Activated gamma-delta T cell treated with anti-CD3 and anti-CD28 coated beads, Interleukin-2, amount 50 U/mL, for 16 hours (primary cell): ENCODE measurements around the gene ITGB4.

Experiments
- DNase-seq: peaks from one replicate; pipeline ENCODE4 v3.0.0-alpha.2; 2020; ENCODE audit warnings: low read depth

The ITGB4 gene

DNA sequence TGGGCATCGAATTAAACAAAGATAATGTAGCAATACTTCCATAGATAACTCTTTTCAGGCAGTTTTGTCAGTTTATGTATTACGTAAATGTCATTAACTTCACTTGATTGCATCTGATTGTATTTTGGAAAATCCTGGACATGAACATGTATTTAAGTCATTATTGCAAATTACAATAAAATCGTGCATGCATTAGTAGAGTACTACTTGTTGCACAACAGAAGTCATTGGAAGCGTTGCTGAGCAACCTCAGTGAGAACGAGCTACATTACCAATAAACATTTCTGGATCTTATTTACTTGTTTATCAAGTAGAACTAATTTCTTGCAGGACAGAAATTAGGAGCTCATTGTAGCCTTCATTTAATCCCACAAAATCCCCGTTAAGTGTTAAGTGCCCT is 70.0 kb downstream of the ITGB4 start:
- no peak for DNase-seq

DNA sequence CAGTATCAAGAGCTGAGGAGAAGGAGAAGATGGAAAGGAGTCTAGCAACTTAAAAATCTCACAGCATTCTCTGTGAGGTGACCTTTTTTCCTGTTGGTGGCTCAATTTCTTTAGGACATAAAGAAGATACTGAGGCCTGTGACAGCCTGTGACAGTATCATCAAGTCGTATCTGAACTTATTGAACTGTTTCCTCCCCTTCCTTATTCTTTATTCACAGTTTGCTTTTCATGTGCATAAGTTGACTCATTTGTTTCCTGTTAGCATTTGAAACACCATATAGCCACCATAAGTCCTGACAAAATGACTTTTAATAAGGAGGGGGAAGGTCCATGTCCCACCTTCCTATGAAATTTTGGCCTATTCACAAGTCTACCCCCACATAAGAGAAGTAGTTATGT is 72.2 kb downstream of the ITGB4 start:
- DNase-seq = no peak

DNA sequence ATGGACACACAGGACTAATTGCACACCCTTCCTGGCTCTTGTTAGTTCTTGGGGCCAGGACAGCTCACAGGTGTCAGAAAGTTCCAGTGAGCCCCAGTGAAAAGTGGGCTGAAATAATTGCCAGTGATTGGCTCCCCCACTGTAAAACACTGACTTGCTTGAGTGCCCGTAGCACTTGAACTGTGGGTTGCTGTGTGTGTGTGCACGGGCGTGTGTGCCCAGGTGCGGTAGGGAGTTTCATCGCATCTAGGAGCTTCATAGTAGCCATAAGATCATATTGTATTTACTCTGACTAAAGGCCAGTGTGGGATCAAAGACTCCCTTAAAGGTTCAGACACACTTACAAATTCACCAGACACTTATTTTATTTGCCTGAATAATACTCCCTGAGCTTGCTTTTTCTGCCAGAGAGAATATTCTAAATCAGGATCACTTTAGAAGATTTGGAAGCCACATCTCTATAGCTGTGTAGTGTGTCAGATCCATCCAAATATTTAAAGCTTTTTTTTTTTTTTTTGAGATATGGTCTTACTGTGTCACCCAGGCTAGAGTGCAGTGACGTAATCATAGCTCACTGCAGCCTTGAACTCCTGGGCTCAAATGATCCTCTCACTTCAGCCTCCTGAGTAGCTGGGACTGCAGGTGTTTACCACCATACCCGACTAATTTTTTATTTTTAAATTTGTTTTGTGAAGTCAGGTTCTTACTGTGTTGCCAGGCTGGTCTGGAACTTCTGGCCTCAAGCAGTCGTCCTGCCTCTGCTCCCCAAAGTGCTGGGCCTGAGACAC is 74.8 kb downstream of the ITGB4 start:
- DNase-seq = no peak

DNA sequence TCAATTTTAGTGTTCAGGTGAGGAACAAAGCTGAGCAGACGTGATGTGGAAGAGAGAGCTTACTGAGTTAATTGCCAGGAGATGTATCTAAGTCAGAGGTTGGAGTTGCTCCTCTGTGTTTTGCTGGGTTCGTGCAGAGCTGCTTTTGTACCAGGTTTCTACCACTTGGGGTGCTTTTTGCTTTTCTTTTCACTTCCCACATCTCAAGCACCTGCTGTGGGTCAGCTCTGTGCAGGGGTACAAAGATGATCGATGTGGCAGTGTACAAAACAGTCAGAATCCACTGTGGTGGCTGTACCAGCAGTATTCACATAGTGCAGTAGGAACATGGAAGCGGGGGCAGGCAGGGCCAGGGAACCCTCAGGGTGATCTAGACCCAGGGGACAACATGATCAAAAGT is 78.1 kb downstream of the ITGB4 start:
- no peak for DNase-seq

DNA sequence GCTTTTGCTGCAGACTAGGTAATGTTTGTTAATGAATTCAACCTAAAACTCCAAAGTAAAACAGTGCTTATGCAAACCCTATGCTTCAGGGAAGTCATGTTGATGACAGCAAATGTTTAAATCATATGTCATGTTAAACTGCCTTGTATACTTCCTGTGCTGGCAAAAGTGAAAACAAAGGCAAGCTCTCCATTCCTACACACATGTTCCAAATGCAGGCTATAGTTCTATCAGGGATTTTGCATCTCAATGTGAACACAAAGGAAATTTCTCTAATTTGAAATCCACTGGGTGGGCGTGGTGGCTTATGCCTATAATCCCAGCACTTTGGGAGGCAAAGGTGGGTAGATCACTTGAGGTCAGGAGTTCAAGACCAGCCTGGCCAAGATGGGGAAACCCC is 82.6 kb downstream of the ITGB4 start:
- DNase-seq = no peak

DNA sequence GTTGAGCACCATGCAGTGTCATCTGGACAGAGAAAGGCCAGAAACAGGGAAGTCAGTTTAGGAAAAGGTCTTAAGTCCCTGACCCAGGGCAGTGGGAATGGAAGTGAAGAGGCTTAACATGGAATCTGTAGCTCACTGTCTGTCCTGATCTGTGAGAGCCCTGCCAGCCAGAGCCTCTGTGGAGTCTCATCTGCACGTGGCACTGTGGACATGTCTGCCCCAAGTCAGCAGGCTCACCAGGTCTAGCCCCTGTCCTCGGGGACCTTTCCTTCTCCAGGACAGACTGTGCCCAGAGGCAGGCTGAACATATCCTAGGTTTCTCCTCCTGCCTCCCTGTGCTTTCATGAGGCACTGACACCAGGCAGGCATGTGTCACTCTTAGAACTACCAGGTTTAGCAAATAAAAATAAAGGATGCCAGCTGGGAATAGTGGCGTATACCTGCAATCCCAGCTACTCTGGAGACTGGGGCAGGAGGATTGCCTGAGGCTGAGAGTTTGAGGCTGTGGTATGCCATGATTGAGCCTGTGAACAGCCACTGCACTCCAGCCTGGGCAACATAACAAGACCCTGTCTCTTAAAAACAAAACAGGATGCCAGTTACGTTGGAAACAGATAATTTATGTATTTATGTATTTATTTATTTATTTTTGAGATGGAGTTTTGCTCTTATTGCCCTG is 85.7 kb downstream of the ITGB4 start:
- no peak for DNase-seq
